Heart left ventricle (tissue), 16 donors: Measurements from ENCODE around the gene MARCHF10. TPM values are rescaled to one million over a fixed set of nuclear protein-coding genes. Genes with fewer than 3 reads are reported as not detected.

Source experiments
- ATAC-seq, 4 donors: fragments of 200-7000 bp; cut with Tn5 transposase; one replicate each; pipeline ENCODE4 v1.9.1; 2020 to 2022; ENCODE audit warnings: moderate library complexity in 4 of 4, mild to moderate bottlenecking in 3 of 4, moderate number of reproducible peaks in 1 of 4
- DNase-seq, 5 donors: peaks; one replicate each; pipeline ENCODE4 v3.0.0-alpha.2; 2020
- H3K27ac ChIP-seq, 12 donors: fragments of 200-600 bp; sonication (generic) in 4 of 12; one replicate each; pipeline versions ENCODE4 v1.5.0 to v1.8.0; 2016 to 2022; ENCODE audit warnings: mild to moderate bottlenecking in 2 of 12
- H3K27me3 ChIP-seq, 9 donors: fragments of 200-600 bp; sonication (generic) in 2 of 9; one replicate each; pipeline versions ENCODE4 v1.5.1 to v1.8.0; 2016 to 2022; ENCODE audit warnings: mild to moderate bottlenecking in 3 of 9
- H3K36me3 ChIP-seq, 9 donors: fragments of 200-600 bp; sonication (generic) in 2 of 9; one replicate each; pipeline versions ENCODE4 v1.5.0 to v1.8.0; 2018 to 2022; ENCODE audit warnings: mild to moderate bottlenecking in 2 of 9
- H3K4me1 ChIP-seq, 12 donors: fragments of 200-600 bp; sonication (generic) in 4 of 12; one replicate each; pipeline versions ENCODE4 v1.5.0 to v1.8.0; 2016 to 2022; ENCODE audit warnings: mild to moderate bottlenecking in 3 of 12
- H3K4me3 ChIP-seq, 12 donors: fragments of 200-600 bp; sonication (generic) in 4 of 12; one replicate each; pipeline versions ENCODE4 v1.5.0 to v1.8.0; 2017 to 2022; ENCODE audit warnings: mild to moderate bottlenecking in 9 of 12, moderate library complexity in 4 of 12
- H3K9me3 ChIP-seq, 12 donors: fragments of 200-600 bp; sonication (generic) in 4 of 12; one replicate each; pipeline versions ENCODE4 v1.5.0 to v1.8.0; 2016 to 2022; ENCODE audit warnings: mild to moderate bottlenecking in 1 of 12
- CTCF ChIP-seq, 12 donors: fragments of 200-600 bp; sonication (generic) in 4 of 12; IDR thresholded peaks; one replicate each; pipeline versions ENCODE4 v1.5.0 to v1.8.0; 2018 to 2022; ENCODE audit warnings: antibody characterized with exemption in 12 of 12, mild to moderate bottlenecking in 5 of 12
- POLR2A ChIP-seq, 2 donors: fragments of 450-650 bp; IDR thresholded peaks; one replicate each; pipeline ENCODE4 v1.6.1; 2017; ENCODE audit warnings: antibody characterized with exemption in 2 of 2, mild to moderate bottlenecking in 2 of 2, moderate library complexity in 2 of 2
- WGBS, 4 donors: extraction: QIAGEN DNeasy Blood & Tissue Kit in 2 of 4; methylation state at CpG; one replicate each; pipeline versions ENCODE4 v1.1.5 to v1.1.7; 2013 to 2018; 5-methylcytosine and 5-hydroxymethylcytosine counted together
- intact Hi-C, 10 donors: fragments of 100-400 bp; cut with DNase I; formaldehyde crosslinking; loops; one replicate each; pipeline versions ENCODE4 v1.11.1 to v1.14.2; 2022
- polyA plus RNA-seq, 2 donors: library from polyadenylated mRNA; stranded (reverse); fragments of 200-250 nt; gene quantifications; one replicate each; pipeline ENCODE4 v1.2.3, GENCODE V29; 2013
- total RNA-seq, 9 donors: library from RNA; depleted of rRNA in 2 of 9; stranded (reverse); fragments of >200 nt in 2 of 9; fragmentation: NEBNext Ultra II Directional in 3 of 9; extraction: Animal tissue kit (Norgen Biotek cat#: 25700) in 3 of 9; gene quantifications; one replicate each; pipeline versions ENCODE4 v1.1.0 to v1.2.4, GENCODE V29; 2016 to 2023
- donor health status: ischemic (EF 13 %, LVEDD 7.1; RV severe dilation, severe dysfunction).
- donor health status: healthy with polysubstance abuse.
- donor health status: DM: no; HTN: yes; CAD: no.
- donor health status: DM: no; HTN: no; CAD: no.
- donor health status: ischemic (EF 25% LVEDD 6.9; RV normal size, moderate dysfunction).
- donor health status: ischemic (EF 25% LVEDD 5.7; RV mildly dilated, moderate dysfunction).
- donor health status: healthy.
- donor health status: DM: yes; HTN: yes; CAD: no.
- donor health status: ischemic (EF 35%, LVEDD 5.7; RV mildly dilated, moderate dysfunction).
- donor health status: nonischemic (EF 11% LVEDD 7.7; RV severe dilation, severe dysfunction).
- donor health status: DM: yes; HTN: yes; CAD: no.
- donor health status: PGD.
- donor health status: ischemic (EF 29% LVEDD 5.4; RV normal size, mild dysfunction).
- donor health status: nonischemic (EF 23%, LVEDD 6.1; RV moderate dilation, normal function).

Gene MARCHF10
- total and polyA plus RNA-seq, 11 donors, result not detected

GRCh38 chr17:62727916-62728672 lies 80.0 kb downstream of the MARCHF10 start:
- DNase-seq (no peak), ATAC-seq (peak in 2 of 4 donors; percentile 31 to 65)
- Histone ChIP-seq H3K4me3 (no peak overlapping the region), H3K27me3 (no peaks in the 10 kb centered on the region), H3K27ac (no peak overlapping the region), H3K4me1 (peaks cover 0 to 16% (median 0%) of the 10 kb centered on the region in 12 donors), H3K9me3 (no peaks in the 10 kb centered on the region), H3K36me3 (no peaks in the 10 kb centered on the region)
- WGBS, 4 donors, result 57 to 69% (median 60%) methylated on average over 6 of the region's 6 CpGs
- TF ChIP-seq CTCF (IDR thresholded peaks at IDR 0.05), result peak in 8 of 12 donors; percentile 22 to 48 (median 34)
- no peak for TF ChIP-seq POLR2A (IDR thresholded peaks at IDR 0.05)
- intact Hi-C loops, result loop anchor here in 1 of 10 donors (5.0 kb wide), 1 partner anchor 56 kb away; no protein-coding TSS in a partner anchor

GRCh38 chr17:62725791-62726249 lies 82.3 kb downstream of the MARCHF10 start:
- Histone ChIP-seq H3K9me3 (no peaks in the 10 kb centered on the region), H3K27me3 (no peaks in the 10 kb centered on the region), H3K4me3 (no peak overlapping the region), H3K36me3 (no peaks in the 10 kb centered on the region), H3K4me1 (peaks cover 0 to 16% (median 0%) of the 10 kb centered on the region in 12 donors), H3K27ac (no peak overlapping the region)
- intact Hi-C loops, result loop anchor here in 2 of 10 donors (1.0 to 5.0 kb wide), 2 partner anchors 21 to 54 kb away; no protein-coding TSS in a partner anchor
- ATAC-seq, result no peak
- DNase-seq, result no peak
- 41 to 50% (median 45%) methylated on average over 5 of the region's 5 CpGs for WGBS, 4 donors
- no peak for TF ChIP-seq CTCF (IDR thresholded peaks at IDR 0.05)
- no peak for TF ChIP-seq POLR2A (IDR thresholded peaks at IDR 0.05)

- Histone ChIP-seq H3K4me3 (no peak overlapping the region), H3K27me3 (no peaks in the 10 kb centered on the region), H3K9me3 (no peaks in the 10 kb centered on the region), H3K36me3 (no peaks in the 10 kb centered on the region), H3K4me1 (peaks cover 0 to 16% (median 0%) of the 10 kb centered on the region in 12 donors), H3K27ac (peak overlapping the region in 1 of 12 donors; percentile 12)
- no peak for ATAC-seq
- 43 to 60% (median 47%) methylated on average over 16 of the region's 16 CpGs for WGBS, 4 donors
- intact Hi-C loops, result loop anchor here in 1 of 10 donors (5.0 kb wide), 1 partner anchor 52 kb away; no protein-coding TSS in a partner anchor
- no peak for DNase-seq
- TF ChIP-seq POLR2A (IDR thresholded peaks at IDR 0.05) (no peak), CTCF (IDR thresholded peaks at IDR 0.05) (no peak)
These were observed 83.5 kb downstream of the MARCHF10 start for GRCh38 chr17:62724398-62725146.

GRCh38 chr17:62723842-62724241 lies 84.3 kb downstream of the MARCHF10 start:
- DNase-seq, result no peak
- H3K27ac ChIP-seq, result no peak overlapping the region
- TF ChIP-seq CTCF (IDR thresholded peaks at IDR 0.05) (no peak), POLR2A (IDR thresholded peaks at IDR 0.05) (no peak)
- H3K36me3 ChIP-seq, result no peaks in the 10 kb centered on the region
- no peak overlapping the region for H3K4me3 ChIP-seq
- H3K4me1 ChIP-seq, result peaks cover 0 to 16% (median 0%) of the 10 kb centered on the region in 12 donors
- H3K9me3 ChIP-seq, result no peaks in the 10 kb centered on the region
- intact Hi-C loops, result no loop called here
- ATAC-seq, result no peak
- H3K27me3 ChIP-seq, result no peaks in the 10 kb centered on the region
- WGBS, 4 donors, result 73 to 85% (median 81%) methylated on average over 7 of the region's 7 CpGs
